Measurements from ENCODE around the gene LPCAT4.

DNA sequence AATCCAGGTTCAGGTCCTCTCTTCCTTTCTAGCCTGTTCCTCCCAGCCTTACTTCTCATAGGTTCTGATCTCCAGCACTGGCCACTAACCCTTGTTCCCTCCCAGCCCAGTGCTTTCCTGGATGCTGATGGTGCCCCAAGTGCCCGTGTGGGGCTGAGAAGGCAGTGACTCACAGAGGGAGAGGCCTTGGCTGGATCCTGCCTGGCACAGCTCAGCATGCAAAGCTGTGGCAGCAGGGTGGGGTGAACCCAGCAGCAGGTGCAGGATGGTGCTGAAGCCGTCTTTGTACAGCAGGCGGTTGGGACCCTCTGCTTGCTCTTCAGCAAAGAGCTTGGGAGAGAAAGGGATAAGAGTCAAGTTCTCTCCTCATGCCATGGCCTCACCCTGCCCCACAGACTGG, 7.6 kb downstream of the LPCAT4 start:
- TF ChIP-seq, protein P1, sequence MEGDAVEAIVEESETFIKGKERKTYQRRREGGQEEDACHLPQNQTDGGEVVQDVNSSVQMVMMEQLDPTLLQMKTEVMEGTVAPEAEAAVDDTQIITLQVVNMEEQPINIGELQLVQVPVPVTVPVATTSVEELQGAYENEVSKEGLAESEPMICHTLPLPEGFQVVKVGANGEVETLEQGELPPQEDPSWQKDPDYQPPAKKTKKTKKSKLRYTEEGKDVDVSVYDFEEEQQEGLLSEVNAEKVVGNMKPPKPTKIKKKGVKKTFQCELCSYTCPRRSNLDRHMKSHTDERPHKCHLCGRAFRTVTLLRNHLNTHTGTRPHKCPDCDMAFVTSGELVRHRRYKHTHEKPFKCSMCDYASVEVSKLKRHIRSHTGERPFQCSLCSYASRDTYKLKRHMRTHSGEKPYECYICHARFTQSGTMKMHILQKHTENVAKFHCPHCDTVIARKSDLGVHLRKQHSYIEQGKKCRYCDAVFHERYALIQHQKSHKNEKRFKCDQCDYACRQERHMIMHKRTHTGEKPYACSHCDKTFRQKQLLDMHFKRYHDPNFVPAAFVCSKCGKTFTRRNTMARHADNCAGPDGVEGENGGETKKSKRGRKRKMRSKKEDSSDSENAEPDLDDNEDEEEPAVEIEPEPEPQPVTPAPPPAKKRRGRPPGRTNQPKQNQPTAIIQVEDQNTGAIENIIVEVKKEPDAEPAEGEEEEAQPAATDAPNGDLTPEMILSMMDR (IDR thresholded peaks at IDR 0.05) = no peak
- no peak for TF ChIP-seq POLR2A (IDR thresholded peaks at IDR 0.05)
